ENCODE data around the gene ZNF407. TPM values are rescaled to one million over a fixed set of nuclear protein-coding genes. Genes with fewer than 3 reads are reported as not detected.

Gene ZNF407
- total RNA-seq, 6 experiments from 2014 or later, result 4.3 to 8.0 (median 5.7) TPM

DNA sequence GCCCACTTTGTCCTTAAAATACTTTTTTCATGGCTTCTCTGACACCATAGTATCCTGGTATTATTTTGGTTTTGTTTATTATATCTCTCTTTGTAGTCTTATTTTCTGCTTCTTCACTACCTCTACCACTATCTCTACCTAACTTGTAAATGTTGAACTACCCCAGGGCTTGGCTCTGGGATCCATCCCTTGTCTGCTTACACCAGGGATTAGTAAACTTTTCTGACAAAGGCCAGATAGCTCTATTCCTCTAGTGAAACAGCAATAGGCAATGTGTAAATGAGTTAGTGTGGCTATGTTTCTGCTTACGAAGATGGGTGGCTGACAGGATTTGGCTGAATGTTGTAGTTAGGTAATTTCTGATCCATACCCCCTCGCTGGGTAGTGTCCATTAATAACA, 76.8 kb downstream of the ZNF407 start:
- no peak for DNase-seq
- H3K9me3 ChIP-seq, result no peaks in the 10 kb centered on the region
- H3K4me1 ChIP-seq, result peaks cover 0 to 7% (median 0%) of the 10 kb centered on the region in 4 donors
- intact Hi-C loops (cut with DNase I), result no loop called here
- no peaks in the 10 kb centered on the region for H3K36me3 ChIP-seq
- WGBS (ENCODE audit: insufficient coverage, low coverage, low lambda C conversion rate, missing lambda C conversion rate), result 88% methylated on average over 2 of the region's 2 CpGs
- H3K27ac ChIP-seq, result no peak overlapping the region
- TF ChIP-seq, protein P1, sequence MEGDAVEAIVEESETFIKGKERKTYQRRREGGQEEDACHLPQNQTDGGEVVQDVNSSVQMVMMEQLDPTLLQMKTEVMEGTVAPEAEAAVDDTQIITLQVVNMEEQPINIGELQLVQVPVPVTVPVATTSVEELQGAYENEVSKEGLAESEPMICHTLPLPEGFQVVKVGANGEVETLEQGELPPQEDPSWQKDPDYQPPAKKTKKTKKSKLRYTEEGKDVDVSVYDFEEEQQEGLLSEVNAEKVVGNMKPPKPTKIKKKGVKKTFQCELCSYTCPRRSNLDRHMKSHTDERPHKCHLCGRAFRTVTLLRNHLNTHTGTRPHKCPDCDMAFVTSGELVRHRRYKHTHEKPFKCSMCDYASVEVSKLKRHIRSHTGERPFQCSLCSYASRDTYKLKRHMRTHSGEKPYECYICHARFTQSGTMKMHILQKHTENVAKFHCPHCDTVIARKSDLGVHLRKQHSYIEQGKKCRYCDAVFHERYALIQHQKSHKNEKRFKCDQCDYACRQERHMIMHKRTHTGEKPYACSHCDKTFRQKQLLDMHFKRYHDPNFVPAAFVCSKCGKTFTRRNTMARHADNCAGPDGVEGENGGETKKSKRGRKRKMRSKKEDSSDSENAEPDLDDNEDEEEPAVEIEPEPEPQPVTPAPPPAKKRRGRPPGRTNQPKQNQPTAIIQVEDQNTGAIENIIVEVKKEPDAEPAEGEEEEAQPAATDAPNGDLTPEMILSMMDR (IDR thresholded peaks at IDR 0.05), result no peak
- TF ChIP-seq POLR2A (IDR thresholded peaks at IDR 0.05), result no peak
- no peak overlapping the region for H3K4me3 ChIP-seq
- H3K27me3 ChIP-seq, result no peaks in the 10 kb centered on the region
- ATAC-seq, result no peak

DNA sequence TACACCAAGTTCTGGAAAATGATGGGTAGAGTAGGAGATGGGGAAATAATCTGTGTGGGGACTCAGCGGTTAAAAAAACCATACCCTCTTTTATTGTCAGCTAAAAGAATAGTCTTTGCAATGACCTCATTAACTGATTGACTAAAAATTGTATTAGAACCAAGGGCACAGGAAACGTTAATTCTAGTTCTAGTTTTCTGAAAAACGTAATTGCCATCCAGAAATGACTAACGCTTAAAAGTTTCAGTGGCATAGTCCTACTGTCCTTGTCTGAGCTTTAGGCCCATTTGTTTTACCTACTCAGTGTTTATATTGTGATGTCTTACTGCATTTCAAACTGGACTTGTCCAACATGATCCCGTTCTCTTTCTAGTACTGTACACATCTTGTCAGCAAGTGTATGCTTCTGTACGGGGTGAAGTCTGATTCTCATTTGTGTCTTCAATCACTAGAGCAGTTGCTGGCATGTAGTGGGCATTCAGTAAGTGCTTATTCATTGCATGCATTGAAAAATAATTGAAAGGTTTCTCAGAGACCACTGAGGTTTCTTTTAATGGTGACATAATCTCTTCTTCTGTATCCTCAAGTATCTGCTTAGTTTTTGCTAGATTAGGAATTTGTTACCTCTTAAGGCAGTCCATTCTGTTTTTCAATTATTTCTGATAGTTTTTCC, 81.5 kb downstream of the ZNF407 start:
- Histone ChIP-seq H3K4me1 (peaks cover 0 to 7% (median 0%) of the 10 kb centered on the region in 4 donors), H3K36me3 (no peaks in the 10 kb centered on the region), H3K4me3 (no peak overlapping the region), H3K27ac (no peak overlapping the region), H3K27me3 (no peaks in the 10 kb centered on the region), H3K9me3 (no peaks in the 10 kb centered on the region)
- ATAC-seq (no peak), DNase-seq (no peak)
- WGBS (ENCODE audit: insufficient coverage, low coverage, low lambda C conversion rate, missing lambda C conversion rate), result 72% methylated on average over 6 of the region's 6 CpGs
- TF ChIP-seq, protein P1 (IDR thresholded peaks at IDR 0.05), result no peak
- TF ChIP-seq POLR2A (IDR thresholded peaks at IDR 0.05), result no peak
- intact Hi-C loops (cut with DNase I), result no loop called here

DNA sequence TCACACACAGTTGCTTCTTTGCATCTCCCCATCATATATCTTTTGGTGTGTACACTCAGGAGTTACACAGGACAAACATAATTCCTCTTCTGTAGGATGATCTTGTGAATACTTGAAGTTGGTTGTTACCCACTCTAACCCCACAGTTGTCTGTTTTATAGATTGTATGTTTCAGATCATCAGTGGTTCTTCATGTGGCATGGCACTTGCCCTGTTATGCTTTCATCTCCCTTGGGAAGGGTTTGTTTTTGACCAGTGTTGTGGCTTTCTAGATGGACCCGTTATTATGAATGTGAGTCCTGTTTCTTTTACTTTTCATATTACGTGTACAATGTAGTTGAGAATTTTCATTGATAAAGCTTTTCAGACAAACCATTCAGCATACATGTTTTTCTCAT, 82.0 kb downstream of the ZNF407 start:
- Histone ChIP-seq H3K4me1 (peaks cover 0 to 7% (median 0%) of the 10 kb centered on the region in 4 donors), H3K9me3 (no peaks in the 10 kb centered on the region), H3K27me3 (no peaks in the 10 kb centered on the region), H3K27ac (no peak overlapping the region), H3K36me3 (no peaks in the 10 kb centered on the region), H3K4me3 (no peak overlapping the region)
- WGBS (ENCODE audit: insufficient coverage, low coverage, low lambda C conversion rate, missing lambda C conversion rate), result 82% methylated on average over 2 of the region's 2 CpGs
- no peak for DNase-seq
- intact Hi-C loops (cut with DNase I), result no loop called here
- ATAC-seq, result no peak
- TF ChIP-seq, protein P1 (IDR thresholded peaks at IDR 0.05), result no peak
- TF ChIP-seq POLR2A (IDR thresholded peaks at IDR 0.05), result no peak

DNA sequence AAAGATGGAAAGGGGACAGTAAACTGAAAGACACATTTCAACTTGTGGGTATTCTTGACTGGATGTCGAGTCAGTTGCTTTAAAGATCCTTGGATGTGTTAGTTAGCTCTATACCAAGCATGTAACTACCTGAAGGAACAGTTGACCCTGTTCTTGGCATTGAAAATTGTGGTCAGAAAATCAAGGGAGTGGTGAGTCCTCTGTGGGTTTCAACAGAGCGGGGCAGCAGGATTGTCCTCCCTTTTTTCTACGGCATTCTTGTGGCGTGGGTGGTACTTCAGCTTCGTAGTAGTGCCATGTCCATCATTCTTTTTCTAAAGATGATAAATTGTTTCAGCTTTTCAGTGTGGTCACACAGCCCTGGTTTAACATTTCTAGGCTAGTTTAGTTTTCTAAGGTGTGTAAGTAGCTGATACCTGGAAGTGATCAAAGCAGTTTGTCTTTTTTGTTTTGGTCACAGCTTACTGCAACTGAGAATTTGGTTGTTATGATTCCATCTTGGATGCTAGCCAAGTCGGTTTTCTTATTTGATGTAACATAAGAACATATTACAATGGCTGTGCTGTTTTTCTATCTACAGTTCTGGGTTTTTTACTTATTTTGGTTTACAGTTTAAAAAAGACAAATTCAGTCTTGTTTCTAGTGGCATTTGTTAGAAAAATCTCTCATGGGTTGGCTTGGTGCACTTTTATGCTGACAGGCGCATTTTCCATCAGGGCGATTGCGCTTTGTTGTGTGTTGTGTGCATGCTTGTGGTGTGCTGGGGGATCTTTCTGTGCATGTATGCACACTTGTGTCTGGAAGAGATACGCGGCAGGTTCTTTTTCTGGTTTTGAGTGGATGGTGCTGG, 84.7 kb downstream of the ZNF407 start:
- Histone ChIP-seq H3K27me3 (no peaks in the 10 kb centered on the region), H3K4me1 (peaks cover 0 to 7% (median 0%) of the 10 kb centered on the region in 4 donors), H3K36me3 (no peaks in the 10 kb centered on the region), H3K9me3 (no peaks in the 10 kb centered on the region), H3K27ac (no peak overlapping the region), H3K4me3 (no peak overlapping the region)
- no peak for ATAC-seq
- 92% methylated on average over 10 of the region's 11 CpGs for WGBS (ENCODE audit: insufficient coverage, low coverage, low lambda C conversion rate, missing lambda C conversion rate)
- intact Hi-C loops (cut with DNase I), result no loop called here
- DNase-seq, result no peak
- TF ChIP-seq, protein P1 (IDR thresholded peaks at IDR 0.05), result no peak
- TF ChIP-seq POLR2A (IDR thresholded peaks at IDR 0.05), result no peak
